Urinary bladder (tissue), 4 donors: ENCODE results near the gene AS3MT. TPM values are rescaled to one million over a fixed set of nuclear protein-coding genes. Genes with fewer than 3 reads are reported as not detected.

Source experiments
- DNase-seq: peaks from one replicate; pipeline ENCODE4 v3.0.0-alpha.2; 2015; ENCODE audit errors: extremely low spot score
- H3K27ac ChIP-seq: one replicate; pipeline ENCODE4 v1.5.1; 2013; ENCODE audit warnings: low read depth, mild to moderate bottlenecking, moderate library complexity
- H3K36me3 ChIP-seq: one replicate; pipeline ENCODE4 v1.6.1; 2013; ENCODE audit warnings: mild to moderate bottlenecking, moderate library complexity; ENCODE audit not compliant: insufficient read depth
- H3K4me1 ChIP-seq: one replicate; pipeline ENCODE4 v1.6.1; 2013; ENCODE audit warnings: mild to moderate bottlenecking, moderate library complexity; ENCODE audit not compliant: insufficient read depth
- H3K4me3 ChIP-seq: one replicate; pipeline ENCODE4 v1.5.1; 2013; ENCODE audit warnings: low read depth, low read length
- WGBS: extraction: QIAGEN DNeasy Blood & Tissue Kit; methylation state at CpG from one replicate; pipeline ENCODE4 v1.1.7; 2013; 5-methylcytosine and 5-hydroxymethylcytosine counted together
- polyA plus RNA-seq: library from polyadenylated mRNA; stranded (reverse); fragments of 200-250 nt; gene quantifications from one replicate; pipeline ENCODE4 v1.2.3, GENCODE V29; 2013
- total RNA-seq: library from RNA; depleted of rRNA; stranded (reverse); fragments of >200 nt; gene quantifications from one replicate; pipeline ENCODE4 v1.2.3, GENCODE V29; 2014
- donor health status: healthy with polysubstance abuse.
- donor health status: healthy.

Gene AS3MT
- total and polyA plus RNA-seq, 2 donors, result 3.9 to 4.1 TPM

DNA sequence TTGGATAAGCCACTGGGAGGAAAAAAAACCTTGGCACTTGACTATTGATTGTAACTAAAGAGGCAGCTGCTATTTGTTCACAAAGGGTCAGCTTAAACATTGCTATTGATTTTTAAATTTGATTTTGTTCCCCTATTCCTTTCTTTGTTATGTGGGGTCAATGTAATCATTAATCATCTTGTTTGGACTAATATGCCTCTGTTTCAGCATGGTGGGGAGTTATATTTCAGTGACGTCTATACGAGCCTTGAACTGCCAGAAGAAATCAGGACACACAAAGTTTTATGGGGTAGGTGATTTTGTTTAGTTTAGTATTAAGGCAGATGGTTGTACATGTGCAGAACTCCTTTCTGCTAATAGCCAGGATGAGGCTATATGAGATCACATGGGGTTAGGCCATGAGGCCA is 7.5 kb downstream of the AS3MT start:
- DNase-seq, result no peak
- Histone ChIP-seq H3K4me3 (no peak overlapping the region), H3K36me3 (peaks cover 1% of the 10 kb centered on the region), H3K27ac (no peak overlapping the region), H3K4me1 (no peaks in the 10 kb centered on the region)
- WGBS, result 63% methylated on average over 2 of the region's 2 CpGs

GRCh38 chr10:102878629-102879028 is 9.4 kb downstream of the AS3MT start:
- Histone ChIP-seq H3K27ac (no peak overlapping the region), H3K4me3 (no peak overlapping the region), H3K4me1 (no peaks in the 10 kb centered on the region), H3K36me3 (peaks cover 1% of the 10 kb centered on the region)
- no peak for DNase-seq
- 78% methylated on average over 4 of the region's 4 CpGs for WGBS

DNA sequence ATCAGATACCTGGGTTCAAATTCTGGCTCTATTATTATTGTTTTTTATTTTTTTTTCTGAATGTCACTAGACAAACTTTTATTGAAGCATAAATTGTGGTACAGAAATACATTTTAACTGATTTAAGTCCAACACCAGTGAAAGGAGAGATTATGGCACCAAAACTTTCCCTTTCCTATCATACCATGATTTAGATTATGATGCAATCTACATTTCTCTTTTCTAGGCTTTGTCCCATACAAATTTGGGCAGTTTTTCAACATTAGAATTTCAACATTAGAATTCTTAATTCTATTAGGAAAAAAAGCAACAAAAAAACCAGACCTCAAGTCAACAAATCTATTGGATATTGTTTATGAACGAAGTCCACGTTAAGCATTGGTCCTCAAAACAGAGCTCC is 11.0 kb downstream of the AS3MT start:
- H3K4me1 ChIP-seq, result no peaks in the 10 kb centered on the region
- 93% methylated on average over 2 of the region's 2 CpGs for WGBS
- no peak overlapping the region for H3K4me3 ChIP-seq
- H3K36me3 ChIP-seq, result peaks cover 1% of the 10 kb centered on the region
- no peak overlapping the region for H3K27ac ChIP-seq
- DNase-seq, result no peak

- Histone ChIP-seq H3K36me3 (no peaks in the 10 kb centered on the region), H3K27ac (no peak overlapping the region), H3K4me1 (no peaks in the 10 kb centered on the region), H3K4me3 (no peak overlapping the region)
- WGBS, result 96% methylated on average over 1 of the region's 1 CpG
- DNase-seq, result no peak
Observed at GRCh38 chr10:102888048-102888447, 18.8 kb downstream of the AS3MT start.

GRCh38 chr10:102894466-102895213 is 25.4 kb downstream of the AS3MT start:
- WGBS, result 90% methylated on average over 4 of the region's 4 CpGs
- H3K36me3 ChIP-seq, result no peaks in the 10 kb centered on the region
- H3K27ac ChIP-seq, result no peak overlapping the region
- H3K4me1 ChIP-seq, result no peaks in the 10 kb centered on the region
- DNase-seq, result no peak
- no peak overlapping the region for H3K4me3 ChIP-seq

GRCh38 chr10:102900006-102900405 is 30.7 kb downstream of the AS3MT start:
- Histone ChIP-seq H3K4me1 (no peaks in the 10 kb centered on the region), H3K4me3 (no peak overlapping the region), H3K36me3 (no peaks in the 10 kb centered on the region), H3K27ac (no peak overlapping the region)
- WGBS, result 85% methylated on average over 3 of the region's 3 CpGs
- DNase-seq, result no peak

- no peaks in the 10 kb centered on the region for H3K36me3 ChIP-seq
- no peak overlapping the region for H3K27ac ChIP-seq
- no peaks in the 10 kb centered on the region for H3K4me1 ChIP-seq
- H3K4me3 ChIP-seq, result no peak overlapping the region
- DNase-seq, result no peak
Observed at GRCh38 chr10:102904346-102904745, 35.1 kb downstream of the AS3MT start.

GRCh38 chr10:102906507-102906906 is 37.2 kb downstream of the AS3MT start:
- WGBS, result 82% methylated on average over 4 of the region's 4 CpGs
- Histone ChIP-seq H3K27ac (no peak overlapping the region), H3K36me3 (no peaks in the 10 kb centered on the region), H3K4me1 (no peaks in the 10 kb centered on the region), H3K4me3 (no peak overlapping the region)
- DNase-seq, result no peak

DNA sequence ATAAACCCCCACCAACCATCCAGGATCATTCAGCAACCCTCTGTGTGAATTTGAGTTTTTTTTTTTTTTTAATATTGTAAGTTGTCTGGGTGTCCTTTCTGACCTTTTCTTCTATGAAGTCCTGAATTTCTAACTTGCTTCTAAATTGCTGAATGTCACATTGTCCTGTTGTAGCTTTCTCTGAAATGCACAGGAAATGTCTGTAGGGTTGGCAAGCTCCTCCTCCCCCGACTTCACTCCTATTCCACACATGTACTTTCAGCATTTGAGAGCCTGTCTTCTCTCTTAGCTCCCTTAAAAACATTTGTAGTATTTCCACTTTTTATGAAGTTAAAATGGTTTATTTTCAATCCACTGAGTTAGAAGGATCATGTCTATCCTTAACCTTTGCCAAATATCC is 45.5 kb downstream of the AS3MT start:
- no peak overlapping the region for H3K4me3 ChIP-seq
- H3K4me1 ChIP-seq, result no peaks in the 10 kb centered on the region
- no peak for DNase-seq
- WGBS, result 65% methylated on average over 1 of the region's 1 CpG
- no peak overlapping the region for H3K27ac ChIP-seq
- H3K36me3 ChIP-seq, result no peaks in the 10 kb centered on the region

DNA sequence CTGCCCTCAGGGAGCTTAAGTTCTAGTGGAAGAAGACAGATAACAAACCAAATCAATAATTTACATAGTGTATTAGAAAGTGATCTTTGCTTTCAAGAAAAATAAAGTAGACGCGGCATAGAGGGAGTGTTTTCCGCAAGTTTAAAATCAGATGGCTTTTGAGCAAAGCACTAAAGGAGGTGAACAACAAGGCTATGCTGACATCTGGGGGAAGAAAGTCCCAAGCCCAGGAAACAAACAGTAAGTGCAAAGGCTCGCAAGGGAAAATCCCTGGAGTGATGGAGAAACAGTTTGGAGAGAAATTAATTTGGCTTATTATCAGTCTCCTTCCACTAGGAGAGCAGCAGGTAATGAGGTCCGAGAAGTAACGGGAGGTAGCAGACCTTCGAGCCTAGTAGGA is 46.9 kb downstream of the AS3MT start:
- Histone ChIP-seq H3K4me3 (no peak overlapping the region), H3K4me1 (no peaks in the 10 kb centered on the region), H3K27ac (no peak overlapping the region), H3K36me3 (no peaks in the 10 kb centered on the region)
- WGBS, result 86% methylated on average over 7 of the region's 7 CpGs
- no peak for DNase-seq

GRCh38 chr10:102917314-102917961 is 48.2 kb downstream of the AS3MT start:
- under 1% methylated on average over 45 of the region's 45 CpGs for WGBS
- Histone ChIP-seq H3K4me1 (no peaks in the 10 kb centered on the region), H3K4me3 (peak overlapping the region; percentile 49), H3K27ac (no peak overlapping the region), H3K36me3 (no peaks in the 10 kb centered on the region)
- peak; percentile 31 for DNase-seq

DNA sequence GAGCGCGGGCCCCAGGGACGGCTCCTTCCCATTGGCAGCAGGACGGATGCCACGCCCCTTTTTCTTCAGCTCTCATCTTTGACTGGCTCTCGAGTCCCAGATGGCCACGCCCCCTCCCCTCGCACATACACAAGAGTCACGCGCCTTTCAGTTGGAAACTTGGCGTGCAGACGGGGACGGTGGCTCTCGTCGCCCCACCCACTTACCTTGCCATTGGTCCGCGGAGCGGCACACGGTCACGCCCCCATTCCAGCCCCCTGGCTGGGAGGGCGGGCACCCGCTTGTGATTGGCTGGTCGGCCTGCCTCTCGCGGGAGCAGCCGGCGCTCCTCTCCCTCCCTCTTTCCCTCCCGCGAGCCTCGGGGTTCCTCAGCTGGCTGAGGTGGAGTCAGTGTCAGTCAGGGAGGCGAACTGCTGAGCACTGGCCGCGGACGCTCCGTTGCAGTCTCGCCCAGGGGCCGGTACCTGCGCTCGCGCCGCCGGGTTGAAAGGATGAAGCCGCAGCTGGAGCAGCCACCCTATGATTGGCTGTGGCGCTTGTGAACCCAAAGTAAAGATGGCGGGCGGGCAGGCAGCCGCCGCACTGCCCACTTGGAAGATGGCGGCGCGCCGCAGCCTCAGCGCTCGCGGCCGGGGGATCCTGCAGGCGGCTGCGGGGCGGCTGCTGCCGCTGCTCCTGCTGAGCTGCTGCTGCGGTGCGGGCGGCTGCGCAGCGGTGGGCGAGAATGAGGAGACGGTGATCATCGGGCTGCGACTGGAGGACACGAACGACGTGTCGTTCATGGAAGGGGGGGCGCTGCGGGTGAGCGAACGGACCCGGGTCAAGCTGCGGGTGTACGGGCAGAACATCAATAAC is 48.9 kb downstream of the AS3MT start, which contains the start of gene CNNM2:
TSS of gene CNNM2 (plus strand) at position 333 of the 855 bp plus-strand sequence. CDS start at position 520, 187 bp downstream.
- H3K27ac ChIP-seq, result peak within 1 kb of the TSS; percentile 13
- H3K4me3 ChIP-seq, result peak within 1 kb of the TSS; percentile 90
- WGBS, result under 1% methylated on average over 80 of the region's 80 CpGs
- no peaks in the 10 kb centered on the region for H3K4me1 ChIP-seq
- DNase-seq, result peak; percentile 98
- H3K36me3 ChIP-seq, result no peaks in the 10 kb centered on the region

DNA sequence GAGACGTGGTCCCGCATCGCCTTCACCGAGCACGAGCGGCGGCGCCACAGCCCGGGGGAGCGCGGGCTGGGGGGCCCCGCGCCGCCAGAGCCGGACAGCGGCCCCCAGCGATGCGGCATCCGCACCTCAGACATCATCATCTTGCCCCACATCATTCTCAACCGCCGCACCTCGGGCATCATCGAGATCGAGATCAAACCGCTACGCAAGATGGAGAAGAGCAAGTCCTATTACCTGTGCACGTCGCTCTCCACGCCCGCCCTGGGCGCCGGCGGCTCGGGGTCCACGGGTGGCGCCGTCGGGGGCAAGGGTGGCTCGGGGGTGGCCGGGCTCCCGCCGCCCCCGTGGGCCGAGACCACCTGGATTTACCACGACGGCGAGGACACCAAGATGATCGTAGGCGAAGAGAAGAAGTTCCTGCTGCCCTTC is 49.6 kb downstream of the AS3MT start:
- under 1% methylated on average over 49 of the region's 49 CpGs for WGBS
- Histone ChIP-seq H3K36me3 (no peaks in the 10 kb centered on the region), H3K27ac (no peak overlapping the region), H3K4me3 (peak overlapping the region; percentile 90), H3K4me1 (no peaks in the 10 kb centered on the region)
- DNase-seq, result no peak
